ENCODE results near the gene VAV2. TPM values are rescaled to one million over a fixed set of nuclear protein-coding genes. Genes with fewer than 3 reads are reported as not detected.

Gene VAV2
- total and polyA plus RNA-seq, 2 experiments from 2014 or later = 8.1 to 28.9 TPM

DNA sequence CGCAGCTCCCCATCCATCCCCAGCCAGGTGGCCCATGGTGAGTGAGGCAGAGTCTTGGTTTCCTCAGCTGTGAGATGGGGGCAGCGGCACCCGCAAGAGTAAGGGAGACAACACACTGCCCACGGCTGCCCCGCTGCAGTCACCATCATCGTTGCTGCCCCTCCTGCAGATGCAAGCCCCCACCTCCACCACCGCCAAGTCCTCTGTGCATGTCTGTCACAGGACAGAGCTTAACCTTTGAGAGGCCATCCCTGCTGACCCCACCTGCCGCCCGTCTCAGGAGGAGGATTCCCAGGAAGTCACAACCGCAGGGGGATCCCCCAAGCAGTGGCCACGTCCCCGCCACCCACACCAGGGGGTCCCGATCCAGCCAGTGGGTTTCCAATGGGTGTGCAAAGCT, 113.7 kb downstream of the VAV2 start:
- Histone ChIP-seq H3K27me3 (ENCODE audit: insufficient read depth) (no peaks in the 10 kb centered on the region), H3K4me2 (no peak overlapping the region), H3K4me3 (no peak overlapping the region), H3K36me3 (ENCODE audit: insufficient read depth) (no peaks in the 10 kb centered on the region), H3F3A (replicated peaks; ENCODE audit: low read depth) (no peaks in the 10 kb centered on the region), H2AFZ (no peak overlapping the region), H3K9me2 (ENCODE audit: insufficient read depth) (no peaks in the 10 kb centered on the region), H3K4me1 (ENCODE audit: insufficient read depth) (no peaks in the 10 kb centered on the region), H3K79me2 (replicated peaks; ENCODE audit: insufficient read depth) (peaks cover 47% of the 10 kb centered on the region), H4K20me1 (replicated peaks; ENCODE audit: insufficient read depth) (no peaks in the 10 kb centered on the region), H3K27ac (ENCODE audit: low read depth) (no peak overlapping the region)
- peak overlapping the region; percentile 65; the same call in 1 of the 2 replicates for H3K27ac Mint-ChIP-seq
- H3K9me3 Mint-ChIP-seq = no peaks in the 10 kb centered on the region; the same call in 2 of the 3 replicates
- DNase-seq (ENCODE audit: low spot score) (no peak), ATAC-seq (no peak)
- peaks cover 12% of the 10 kb centered on the region for H3K27me3 Mint-ChIP-seq (ENCODE audit: insufficient read depth, low read depth, poor library complexity)
- TF ChIP-seq CREB1 (CRISPR knock-in tag; IDR thresholded peaks at IDR 0.05; ENCODE audit: low read depth) (no peak), EZH2phosphoT487 (IDR thresholded peaks at IDR 0.05; ENCODE audit: unreplicated experiment) (no peak), EZH2 (IDR thresholded peaks at IDR 0.05; ENCODE audit: low read depth, unreplicated experiment) (no peak), ZNF331 (CRISPR knock-in tag; IDR thresholded peaks at IDR 0.05; ENCODE audit: low read depth) (no peak), REST (IDR thresholded peaks at IDR 0.05; ENCODE audit: unreplicated experiment) (no peak), NANOG (IDR thresholded peaks at IDR 0.05; ENCODE audit: borderline replicate concordance) (no peak), POLR2AphosphoS5 (IDR thresholded peaks at IDR 0.05; ENCODE audit: low read depth) (no peak), ZNF462 (CRISPR knock-in tag; IDR thresholded peaks at IDR 0.05) (no peak), STAT1 (IDR thresholded peaks at IDR 0.05; ENCODE audit: unreplicated experiment) (no peak), JUNB (IDR thresholded peaks at IDR 0.05; ENCODE audit: unreplicated experiment) (no peak)
- H3K4me1 Mint-ChIP-seq = peaks cover 48% of the 10 kb centered on the region
- no peak overlapping the region for H3K4me3 Mint-ChIP-seq
- H3K36me3 Mint-ChIP-seq (ENCODE audit: low read depth) = no peaks in the 10 kb centered on the region; the same call in 2 of the 3 replicates

All from GM23338 (cell line).